Measurements from ENCODE around the gene MAN2B1. TPM values are rescaled to one million over a fixed set of nuclear protein-coding genes. Genes with fewer than 3 reads are reported as not detected.

The MAN2B1 gene
- total RNA-seq, 8 experiments from 2014 or later = 12.3 to 95.9 (median 38.0) TPM

- Histone ChIP-seq H3K4me3 (peak overlapping the region in 2 of 5 donors; percentile 85 to 97), H3K4me1 (replicated peaks in 1 of 2) (peaks cover 16 to 23% of the 10 kb centered on the region in 2 donors), H3K27ac (no peak overlapping the region)
- no peak for ATAC-seq (replicated peaks in 6 of 8)
- 20 to 100% (median 80%) methylated on average over 1 to 4 of the region's 4 CpGs; no CpG with 5 or more reads in 4 of the 10 experiments for WGBS, 10 experiments
- in situ Hi-C loops (cut with MboI; ENCODE audit: low pct_unique_long_range_greater_than_20kb in 2 of 9, low sequenced_read_pairs in 9 of 9, unreplicated experiment in 9 of 9) = no loop called here
These were observed 1.3 kb upstream of the MAN2B1 start for GRCh38 chr19:12667731-12668302.

- 10 to 62% (median 48%) methylated on average over 2 to 8 of the region's 12 CpGs; no CpG with 5 or more reads in 5 of the 10 experiments for WGBS, 10 experiments
- Histone ChIP-seq H3K27ac (no peak overlapping the region), H3K4me3 (peak overlapping the region; percentile 50 to 99 (median 81)), H3K4me1 (replicated peaks in 1 of 2) (peaks cover 16 to 23% of the 10 kb centered on the region in 2 donors)
- no peak for ATAC-seq (replicated peaks in 6 of 8)
- in situ Hi-C loops (cut with MboI; ENCODE audit: low pct_unique_long_range_greater_than_20kb in 2 of 9, low sequenced_read_pairs in 9 of 9, unreplicated experiment in 9 of 9) = no loop called here
These were observed 774 bp downstream of the MAN2B1 start for GRCh38 chr19:12665671-12666264.

- in situ Hi-C loops (cut with MboI; ENCODE audit: low pct_unique_long_range_greater_than_20kb in 2 of 9, low sequenced_read_pairs in 9 of 9, unreplicated experiment in 9 of 9) = no loop called here
- WGBS, 10 experiments = 88 to 96% (median 93%) methylated on average over 4 to 6 of the region's 10 CpGs; no CpG with 5 or more reads in 6 of the 10 experiments
- Histone ChIP-seq H3K4me3 (no peak overlapping the region), H3K4me1 (replicated peaks in 1 of 2) (peaks cover 16 to 18% of the 10 kb centered on the region in 2 donors), H3K27ac (no peak overlapping the region)
- ATAC-seq (replicated peaks in 6 of 8) = no peak
These were observed 1.3 kb downstream of the MAN2B1 start for GRCh38 chr19:12665281-12665573.

GRCh38 chr19:12664406-12665280 lies 1.9 kb downstream of the MAN2B1 start:
- peak in 7 of 8 experiments; percentile 12 to 77 (median 27) for ATAC-seq (replicated peaks in 6 of 8)
- Histone ChIP-seq H3K27ac (no peak overlapping the region), H3K4me1 (replicated peaks in 1 of 2) (peaks cover 16 to 17% of the 10 kb centered on the region in 2 donors), H3K4me3 (no peak overlapping the region)
- in situ Hi-C loops (cut with MboI; ENCODE audit: low pct_unique_long_range_greater_than_20kb in 2 of 9, low sequenced_read_pairs in 9 of 9, unreplicated experiment in 9 of 9) = no loop called here
- 55 to 100% (median 80%) methylated on average over 1 to 13 of the region's 29 CpGs; no CpG with 5 or more reads in 1 of the 10 experiments for WGBS, 10 experiments

GRCh38 chr19:12660980-12661379 lies 5.6 kb downstream of the MAN2B1 start:
- no peak overlapping the region for H3K27ac ChIP-seq
- no peak overlapping the region for H3K4me3 ChIP-seq
- no peak for ATAC-seq (replicated peaks in 6 of 8)
- in situ Hi-C loops (cut with MboI; ENCODE audit: low pct_unique_long_range_greater_than_20kb in 2 of 9, low sequenced_read_pairs in 9 of 9, unreplicated experiment in 9 of 9) = no loop called here
- H3K4me1 ChIP-seq (replicated peaks in 1 of 2) = peaks cover 2 to 8% of the 10 kb centered on the region in 2 donors
- WGBS, 10 experiments = 76 to 100% (median 98%) methylated on average over 1 to 10 of the region's 12 CpGs; no CpG with 5 or more reads in 2 of the 10 experiments

- in situ Hi-C loops (cut with MboI; ENCODE audit: low pct_unique_long_range_greater_than_20kb in 2 of 9, low sequenced_read_pairs in 9 of 9, unreplicated experiment in 9 of 9) = no loop called here
- H3K4me1 ChIP-seq (replicated peaks in 1 of 2) = no peaks in the 10 kb centered on the region
- H3K4me3 ChIP-seq = no peak overlapping the region
- peak in 1 of 8 experiments; percentile 17 for ATAC-seq (replicated peaks in 6 of 8)
- no peak overlapping the region for H3K27ac ChIP-seq
- WGBS, 10 experiments = 60 to 100% (median 93%) methylated on average over 1 to 7 of the region's 22 CpGs; no CpG with 5 or more reads in 3 of the 10 experiments
These were observed 8.6 kb downstream of the MAN2B1 start for GRCh38 chr19:12657966-12658365.

- in situ Hi-C loops (cut with MboI; ENCODE audit: low pct_unique_long_range_greater_than_20kb in 2 of 9, low sequenced_read_pairs in 9 of 9, unreplicated experiment in 9 of 9) = no loop called here
- WGBS, 10 experiments = 71 to 100% (median 80%) methylated on average over 2 to 7 of the region's 50 CpGs; no CpG with 5 or more reads in 7 of the 10 experiments
- Histone ChIP-seq H3K27ac (no peak overlapping the region), H3K4me3 (no peak overlapping the region), H3K4me1 (replicated peaks in 1 of 2) (no peaks in the 10 kb centered on the region)
- peak in 2 of 8 experiments; percentile 18 to 35 for ATAC-seq (replicated peaks in 6 of 8)
These were observed 9.5 kb downstream of the MAN2B1 start for GRCh38 chr19:12656899-12657571.

GRCh38 chr19:12655546-12655945 lies 11.0 kb downstream of the MAN2B1 start:
- Histone ChIP-seq H3K27ac (no peak overlapping the region), H3K4me3 (no peak overlapping the region), H3K4me1 (replicated peaks in 1 of 2) (no peaks in the 10 kb centered on the region)
- in situ Hi-C loops (cut with MboI; ENCODE audit: low pct_unique_long_range_greater_than_20kb in 2 of 9, low sequenced_read_pairs in 9 of 9, unreplicated experiment in 9 of 9) = no loop called here
- 77 to 100% (median 96%) methylated on average over 1 to 4 of the region's 8 CpGs; no CpG with 5 or more reads in 4 of the 10 experiments for WGBS, 10 experiments
- no peak for ATAC-seq (replicated peaks in 6 of 8)

GRCh38 chr19:12652219-12652618 lies 14.3 kb downstream of the MAN2B1 start:
- no peak overlapping the region for H3K27ac ChIP-seq
- no peak for ATAC-seq (replicated peaks in 6 of 8)
- WGBS, 10 experiments = 54 to 100% (median 91%) methylated on average over 2 to 4 of the region's 6 CpGs; no CpG with 5 or more reads in 6 of the 10 experiments
- no peaks in the 10 kb centered on the region for H3K4me1 ChIP-seq (replicated peaks in 1 of 2)
- no peak overlapping the region for H3K4me3 ChIP-seq
- in situ Hi-C loops (cut with MboI; ENCODE audit: low pct_unique_long_range_greater_than_20kb in 2 of 9, low sequenced_read_pairs in 9 of 9, unreplicated experiment in 9 of 9) = no loop called here

- Histone ChIP-seq H3K4me3 (no peak overlapping the region), H3K27ac (no peak overlapping the region), H3K4me1 (replicated peaks in 1 of 2) (no peaks in the 10 kb centered on the region)
- 40 to 97% methylated on average over 2 to 4 of the region's 10 CpGs; no CpG with 5 or more reads in 8 of the 10 experiments for WGBS, 10 experiments
- no peak for ATAC-seq (replicated peaks in 6 of 8)
- in situ Hi-C loops (cut with MboI; ENCODE audit: low pct_unique_long_range_greater_than_20kb in 2 of 9, low sequenced_read_pairs in 9 of 9, unreplicated experiment in 9 of 9) = no loop called here
These were observed 16.6 kb downstream of the MAN2B1 start for GRCh38 chr19:12649941-12650340.

GRCh38 chr19:12648088-12648487 lies 18.5 kb downstream of the MAN2B1 start:
- Histone ChIP-seq H3K27ac (no peak overlapping the region), H3K4me1 (replicated peaks in 1 of 2) (no peaks in the 10 kb centered on the region), H3K4me3 (peak overlapping the region in 3 of 5 donors; percentile 10 to 29 (median 28))
- 0 to 100% (median 40%) methylated on average over 1 to 2 of the region's 29 CpGs; no CpG with 5 or more reads in 7 of the 10 experiments for WGBS, 10 experiments
- in situ Hi-C loops (cut with MboI; ENCODE audit: low pct_unique_long_range_greater_than_20kb in 2 of 9, low sequenced_read_pairs in 9 of 9, unreplicated experiment in 9 of 9) = no loop called here
- peak in 6 of 8 experiments; percentile 9 to 67 (median 48) for ATAC-seq (replicated peaks in 6 of 8)

GRCh38 chr19:12647490-12648071 lies 19.0 kb downstream of the MAN2B1 start:
- 60 to 76% methylated on average over 1 to 3 of the region's 31 CpGs; no CpG with 5 or more reads in 8 of the 10 experiments for WGBS, 10 experiments
- no peak overlapping the region for H3K27ac ChIP-seq
- ATAC-seq (replicated peaks in 6 of 8) = peak; percentile 13 to 92 (median 86)
- in situ Hi-C loops (cut with MboI; ENCODE audit: low pct_unique_long_range_greater_than_20kb in 2 of 9, low sequenced_read_pairs in 9 of 9, unreplicated experiment in 9 of 9) = no loop called here
- no peaks in the 10 kb centered on the region for H3K4me1 ChIP-seq (replicated peaks in 1 of 2)
- peak overlapping the region in 3 of 5 donors; percentile 10 to 29 (median 28) for H3K4me3 ChIP-seq
